ENCODE measurements around the gene ZNF408. TPM values are rescaled to one million over a fixed set of nuclear protein-coding genes. Genes with fewer than 3 reads are reported as not detected.

Gene ZNF408
- polyA plus RNA-seq, 3 donors = 10.3 to 15.0 (median 12.5) TPM

Other genes with a start within 250 kb of the ZNF408 start
- gene AMBRA1, start 107.0 kb upstream of the ZNF408 start, polyA plus RNA-seq (ENCODE audit: insufficient read length in 3 of 3) = 10 to 100 TPM; 26.6 to 27.4 (median 27.1) TPM
- 1 to 10 TPM; 4.2 to 5.6 (median 4.3) TPM for gene HARBI1, start 83.8 kb upstream of the ZNF408 start, polyA plus RNA-seq (ENCODE audit: insufficient read length in 3 of 3)
- 10 to 100 TPM; 60.8 to 79.8 (median 70.3) TPM for gene ATG13, start 83.5 kb upstream of the ZNF408 start, polyA plus RNA-seq (ENCODE audit: insufficient read length in 3 of 3)
- gene ARHGAP1, start 412 bp upstream of the ZNF408 start, polyA plus RNA-seq (ENCODE audit: insufficient read length in 3 of 3) = 10 to 100 TPM; 54.1 to 69.0 (median 61.0) TPM
- gene F2, start 18.2 kb downstream of the ZNF408 start, polyA plus RNA-seq (ENCODE audit: insufficient read length in 3 of 3) = under 1 TPM; 0.13 to 0.62 (median 0.60) TPM
- gene CKAP5, start 145.2 kb downstream of the ZNF408 start, polyA plus RNA-seq (ENCODE audit: insufficient read length in 3 of 3) = 100 to 1,000 TPM in 1 of 3 donors, 10 to 100 TPM in 2; 90.8 to 104 (median 93.8) TPM
- gene LRP4, start 217.5 kb downstream of the ZNF408 start, polyA plus RNA-seq (ENCODE audit: insufficient read length in 3 of 3) = 10 to 100 TPM; 28.3 to 34.6 (median 31.5) TPM
- 10 to 100 TPM; 57.7 to 64.3 (median 61.7) TPM for gene CSTPP1, start 235.7 kb downstream of the ZNF408 start, polyA plus RNA-seq (ENCODE audit: insufficient read length in 3 of 3)

Measured in renal pelvis (tissue), 3 donors.